ENCODE results near the gene TRMT6. TPM values are rescaled to one million over a fixed set of nuclear protein-coding genes. Genes with fewer than 3 reads are reported as not detected.

Gene TRMT6
- total and polyA plus RNA-seq, 9 of the 15 experiments (the other 6 are each of a cell fraction or from before 2014, with no cell fraction given): 10.6 to 21.3 (median 15.6) TPM

- no peak overlapping the region for H3K4me2 ChIP-seq (ENCODE audit: insufficient read depth, low read length)
- no peak overlapping the region for H3K4me3 ChIP-seq
- CTCF ChIA-PET (ENCODE audit: low intra/inter-chr PET ratio): no interaction called here
- ATAC-seq (no peak), DNase-seq (ENCODE audit: extremely low read depth in 1 of 4, low spot score in 3 of 4) (no peak), FAIRE-seq (no peak)
- no peaks in the 10 kb centered on the region for H3K9me1 ChIP-seq (ENCODE audit: control insufficient read depth, insufficient read depth, low read length)
- no peak overlapping the region for H2AFZ ChIP-seq (ENCODE audit: low read depth, low read length)
- H3K27ac ChIP-seq (ENCODE audit: extremely low read depth, low read depth, low read length): no peak overlapping the region
- H3K4me1 ChIP-seq (replicated peaks in 1 of 2; ENCODE audit: control insufficient read depth in 2 of 2, insufficient read depth in 2 of 2, low read length in 2 of 2): peaks cover 0 to 8% of the 10 kb centered on the region in 2 experiments; a peak in 2 of 5 replicates
- no peaks in the 10 kb centered on the region for H3K36me3 ChIP-seq (ENCODE audit: control insufficient read depth, insufficient read depth, low read length)
- no peaks in the 10 kb centered on the region for H3K9me3 ChIP-seq (replicated peaks; ENCODE audit: control insufficient read depth, insufficient read depth, low read depth, low read length)
- 0 out of 2 replicates have a peak, but pooled peaks cover 3% of the 10 kb centered on the region for H4K20me1 ChIP-seq (replicated peaks; ENCODE audit: control insufficient read depth, insufficient read depth, low read length)
- BruUV-seq (replicated peaks): no TSS peak
- WGBS (ENCODE audit: insufficient coverage, low coverage, missing lambda C conversion rate): 0% methylated on average over 2 of the region's 2 CpGs
- no peak overlapping the region for H3K9ac ChIP-seq (ENCODE audit: insufficient read depth in 1 of 2, low read depth in 2 of 2, low read length in 2 of 2)
- POLR2A ChIA-PET: no interaction called here
- TF ChIP-seq MITF (IDR thresholded peaks at IDR 0.05) (no peak), HMGN3 (IDR thresholded peaks at IDR 0.05; ENCODE audit: borderline replicate concordance, extremely low read depth, insufficient read length, low read depth, low read length) (no peak), PKNOX1 (IDR thresholded peaks at IDR 0.05) (no peak), THAP7 (CRISPR knock-in tag; IDR thresholded peaks at IDR 0.05) (no peak), REST (IDR thresholded peaks at IDR 0.05; ENCODE audit: borderline replicate concordance) (no peak), REST (CRISPR knock-in tag; IDR thresholded peaks at IDR 0.05; ENCODE audit: low read depth) (no peak)
- H3K27me3 ChIP-seq (ENCODE audit: control insufficient read depth in 2 of 2, insufficient read depth in 2 of 2, low read length in 2 of 2): peaks cover 0 to 2% of the 10 kb centered on the region in 2 experiments; a peak in 1 of 5 replicates
- intact Hi-C loops (cut with micrococcal nuclease) (no loop called here), in situ Hi-C loops (cut with MboI) (no loop called here)
- no peaks in the 10 kb centered on the region for H3K79me2 ChIP-seq (ENCODE audit: control insufficient read depth, insufficient read depth, low read length)
Measured at GRCh38 chr20:5908981-5909380, 41.4 kb downstream of the TRMT6 start.
